GM21737 (cell line): ENCODE data around the gene PSG5.
"Not testable (repeated sequence)": the region's sequence is repeated elsewhere in the genome, so short reads cannot be mapped to it uniquely, and the experiment has no call there.

Experiments used
- ATAC-seq: cut with Tn5 transposase; IDR thresholded peaks from one replicate; pipeline ENCODE4 v1.9.1; 2021; ENCODE audit warnings: mild to moderate bottlenecking, moderate library complexity; ENCODE audit not compliant: unreplicated experiment

Gene PSG5

DNA sequence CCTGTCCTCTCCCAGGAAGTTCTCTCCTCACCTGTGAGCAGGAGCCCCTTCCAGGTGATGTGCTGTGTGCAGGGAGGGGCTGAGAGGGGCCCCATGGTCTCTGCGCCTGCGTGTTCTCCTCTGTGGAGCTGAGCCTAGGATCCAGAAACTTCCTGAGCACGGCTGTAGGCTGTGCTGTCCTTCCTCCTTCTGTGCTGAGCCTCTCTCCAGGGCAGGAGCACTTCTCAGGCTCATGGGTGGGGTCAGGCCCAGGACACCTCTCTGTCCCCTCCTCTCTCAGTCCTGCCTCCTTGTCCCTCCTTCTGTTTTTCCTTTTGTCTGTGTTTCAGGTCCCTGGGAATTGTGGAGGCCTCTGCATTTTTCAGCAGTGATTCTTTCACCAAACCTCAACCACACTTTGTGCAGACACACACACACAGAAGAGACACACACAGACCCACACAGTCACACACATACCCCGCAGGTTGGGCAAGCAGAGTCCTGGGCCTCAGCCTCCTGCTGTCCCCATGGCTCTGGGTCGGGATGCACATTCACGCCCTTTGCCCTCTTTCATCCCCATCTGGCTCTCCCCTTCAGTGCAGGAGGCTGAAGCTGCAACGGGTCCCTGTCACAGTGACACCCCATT, at the start of gene PSG5:
Gene PSG5, minus strand, starts transcription at position 226 of the 625 bp plus-strand sequence. Its CDS starts 131 bp downstream, at position 95.
- not testable (repeated sequence) for ATAC-seq

DNA sequence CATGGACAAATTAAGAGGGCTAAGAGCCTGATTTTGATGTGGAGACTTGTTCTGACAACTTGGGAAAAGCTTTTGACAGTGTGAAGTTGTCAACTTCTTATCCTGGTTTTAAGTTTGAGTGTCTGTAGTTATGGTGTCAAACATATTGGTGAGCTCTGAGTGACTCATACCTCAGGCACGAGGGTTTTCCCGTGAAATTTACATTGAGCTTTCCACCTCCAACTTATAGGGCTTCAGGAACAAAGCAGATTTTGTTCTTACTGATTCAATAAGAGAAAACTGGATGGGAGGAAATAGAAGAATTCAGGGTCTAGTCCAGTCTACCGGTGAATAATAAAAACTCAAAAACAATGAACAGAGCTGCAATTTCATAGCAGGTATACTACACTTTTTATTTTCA, 49.4 kb upstream of the PSG5 start:
- ATAC-seq, result not testable (repeated sequence)

DNA sequence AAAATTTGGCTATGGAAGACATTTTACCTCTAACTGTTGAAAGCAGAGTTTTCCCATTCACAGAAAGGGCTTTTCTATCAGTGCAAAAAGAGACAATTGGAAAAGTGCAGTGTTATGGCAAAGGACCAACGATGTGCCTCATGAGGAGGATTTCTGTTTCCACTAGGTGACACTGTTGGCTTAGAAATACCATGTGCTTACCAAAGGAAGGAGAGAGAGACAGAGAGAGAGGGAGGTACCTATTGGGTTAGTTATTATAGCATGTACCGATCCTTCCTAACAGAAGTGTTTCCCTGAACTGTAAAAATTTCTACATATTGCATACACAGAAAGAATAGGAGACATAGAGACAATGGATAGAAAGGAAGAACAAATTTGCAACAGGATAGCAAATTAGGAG, 43.0 kb upstream of the PSG5 start:
- ATAC-seq, result no peak

DNA sequence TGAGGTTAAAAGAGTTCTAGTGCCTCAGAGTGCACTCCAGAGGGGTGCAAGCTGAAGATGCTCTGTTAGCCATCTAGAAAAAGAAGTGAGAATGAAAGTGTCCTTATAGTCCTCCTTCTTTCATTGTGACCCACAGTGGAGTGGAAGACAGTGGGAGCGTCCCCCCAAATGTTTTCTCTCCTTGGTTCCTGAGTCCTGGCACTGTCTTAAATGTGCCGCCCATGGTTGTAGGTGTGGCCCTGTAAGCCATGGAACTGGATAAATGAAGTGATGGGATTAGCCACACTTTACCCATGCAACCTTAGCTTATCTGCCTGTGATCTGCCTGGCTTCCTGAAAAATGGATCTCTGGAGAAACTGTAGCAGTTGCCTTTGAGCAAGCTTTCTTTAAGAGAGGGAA, 42.4 kb upstream of the PSG5 start:
- ATAC-seq, result not testable (repeated sequence)

DNA sequence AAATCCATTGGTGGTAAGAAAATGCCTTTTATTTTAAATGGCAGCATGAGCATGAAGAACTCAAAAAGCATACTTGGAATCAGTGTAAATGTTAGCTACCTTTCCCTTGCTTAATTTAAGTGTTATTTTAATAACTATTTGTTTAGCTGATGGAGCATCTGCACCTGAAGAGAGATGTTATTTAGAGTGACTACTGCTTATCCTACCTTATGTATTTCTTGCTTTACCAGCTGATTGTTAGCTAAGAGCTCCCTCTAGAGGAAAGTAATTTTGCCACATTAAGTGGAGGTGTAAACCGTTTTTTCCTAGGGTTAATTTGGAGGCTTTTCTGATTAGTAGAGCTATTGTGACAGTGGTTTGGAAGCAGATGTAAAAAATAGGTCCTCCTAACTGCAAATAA, 40.6 kb upstream of the PSG5 start:
- not testable (repeated sequence) for ATAC-seq

DNA sequence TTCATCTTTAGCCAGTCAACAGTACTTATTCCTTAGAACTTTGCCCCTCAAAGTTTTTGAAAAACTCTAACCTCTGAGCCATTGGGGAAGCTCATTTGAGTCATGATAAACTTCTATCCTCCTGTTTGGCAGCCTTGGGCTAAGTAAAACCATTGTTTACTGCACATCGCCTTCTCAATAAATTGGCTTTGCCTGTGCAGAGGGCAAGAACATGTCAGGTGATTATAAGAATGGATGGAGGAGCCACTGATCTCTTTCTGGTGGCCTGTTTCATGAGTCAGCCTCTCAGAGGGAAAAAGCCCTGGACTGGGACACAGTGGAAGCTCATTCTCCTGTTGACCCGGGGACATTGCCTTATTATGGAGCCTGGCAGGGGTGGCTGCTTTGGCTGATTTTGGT, 38.5 kb upstream of the PSG5 start:
- ATAC-seq, result no peak

DNA sequence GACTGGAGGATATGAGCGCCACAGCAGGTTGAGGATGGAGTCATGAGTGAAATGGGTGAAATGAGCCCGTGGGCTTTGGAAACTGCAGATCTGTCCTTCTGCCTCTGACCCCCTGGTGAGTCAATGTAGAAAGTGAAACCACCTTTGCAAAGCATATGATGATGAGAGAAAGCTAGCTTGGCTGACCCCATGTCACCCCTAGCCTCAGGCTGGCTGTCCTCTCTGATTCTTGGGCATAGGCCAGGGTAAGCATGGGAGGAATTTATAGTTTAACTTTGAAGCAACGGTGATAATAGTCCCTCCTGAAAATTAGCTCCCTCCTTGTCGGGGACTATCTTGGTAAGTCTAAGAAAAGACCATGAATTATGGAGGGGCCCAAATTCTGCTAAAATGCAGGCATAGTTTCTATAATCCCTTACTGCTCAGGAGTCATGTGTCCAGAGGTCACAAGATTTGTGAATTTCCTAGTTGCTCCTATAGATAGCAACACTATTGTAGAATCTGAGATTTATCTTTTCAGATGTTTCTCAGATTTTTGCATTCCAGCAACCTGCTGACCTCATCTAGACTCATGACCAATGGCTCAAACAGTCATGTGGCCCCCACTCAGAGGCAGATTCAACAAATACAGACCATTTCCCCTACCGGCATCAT, 38.0 kb upstream of the PSG5 start:
- ATAC-seq, result not testable (repeated sequence)

DNA sequence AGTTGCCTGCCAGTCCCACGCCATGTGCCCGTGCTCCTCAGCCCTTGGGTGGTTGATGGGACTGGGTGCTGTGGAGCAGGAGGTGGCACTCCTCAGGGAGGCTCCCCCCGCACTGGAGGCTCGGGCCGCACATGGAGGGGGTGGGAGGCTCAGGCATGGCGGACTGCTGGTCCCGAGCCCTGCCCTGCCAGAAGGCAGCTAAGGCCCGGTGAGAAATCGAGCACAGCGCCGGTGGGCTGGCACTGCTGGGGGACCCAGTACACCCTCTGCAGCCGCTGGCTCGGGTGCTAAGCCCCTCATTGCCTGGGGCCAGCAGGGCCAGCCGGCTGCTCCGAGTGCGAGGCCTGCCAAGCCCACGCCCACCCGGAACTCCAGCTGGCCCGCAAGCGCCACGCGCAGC, 35.6 kb upstream of the PSG5 start:
- ATAC-seq, result not testable (repeated sequence)

DNA sequence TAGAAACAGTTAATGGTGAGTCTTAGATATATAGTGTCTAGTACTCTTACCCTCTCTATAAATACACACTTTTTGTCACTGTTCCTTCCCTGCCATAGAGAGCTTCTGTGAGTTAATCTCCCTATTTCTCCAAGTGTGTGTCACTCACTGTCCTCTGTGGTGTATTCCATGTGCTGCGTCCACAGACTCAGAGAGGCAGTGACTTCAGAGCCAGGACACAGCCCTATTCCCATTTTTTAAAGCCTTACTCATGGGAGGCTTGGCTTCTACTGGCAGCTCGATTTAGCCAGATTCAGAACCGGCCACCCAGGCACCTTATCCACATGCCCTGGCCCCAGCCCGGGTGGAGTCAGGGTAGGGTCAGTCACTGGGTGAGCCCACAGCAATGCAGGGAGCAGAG, 32.8 kb upstream of the PSG5 start:
- not testable (repeated sequence) for ATAC-seq

DNA sequence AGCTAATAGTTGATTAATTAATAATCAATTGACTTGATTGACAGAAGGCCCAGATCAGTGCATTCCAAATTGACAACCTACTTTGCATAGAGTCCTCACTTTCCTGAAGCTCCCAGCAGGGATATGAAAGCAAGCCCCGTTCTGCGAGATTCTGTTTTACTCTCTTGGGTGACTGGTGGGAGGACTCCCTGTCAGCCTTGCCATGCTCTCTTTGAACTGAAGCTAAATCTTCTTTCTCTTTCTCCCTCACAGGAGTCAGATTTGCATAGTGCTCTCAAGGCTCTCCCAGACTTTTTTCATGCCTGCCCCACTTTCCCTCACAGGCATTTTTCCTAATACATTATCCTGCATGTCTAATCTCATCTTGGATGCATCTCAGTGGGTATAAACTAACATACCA, 29.5 kb upstream of the PSG5 start:
- not testable (repeated sequence) for ATAC-seq

DNA sequence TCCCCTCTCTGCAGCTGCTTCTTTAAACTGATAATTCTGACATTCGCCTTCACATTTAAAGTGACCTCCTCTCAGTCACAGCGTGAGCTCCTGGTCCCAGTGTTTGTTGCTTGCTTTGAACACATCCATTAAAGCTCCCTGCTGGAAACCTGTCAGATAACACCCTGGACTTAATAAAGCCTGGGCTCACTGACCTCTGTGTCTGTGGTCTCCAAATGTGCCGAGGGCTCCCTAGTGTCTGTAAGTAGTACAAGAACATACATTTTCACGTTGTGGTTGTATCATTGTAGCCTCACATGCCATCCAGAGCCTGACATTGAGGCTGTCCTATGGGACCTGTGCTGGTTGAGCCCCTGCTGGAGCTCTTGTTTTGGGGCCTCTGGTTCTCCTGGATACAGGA, 21.7 kb upstream of the PSG5 start:
- ATAC-seq, result no peak

DNA sequence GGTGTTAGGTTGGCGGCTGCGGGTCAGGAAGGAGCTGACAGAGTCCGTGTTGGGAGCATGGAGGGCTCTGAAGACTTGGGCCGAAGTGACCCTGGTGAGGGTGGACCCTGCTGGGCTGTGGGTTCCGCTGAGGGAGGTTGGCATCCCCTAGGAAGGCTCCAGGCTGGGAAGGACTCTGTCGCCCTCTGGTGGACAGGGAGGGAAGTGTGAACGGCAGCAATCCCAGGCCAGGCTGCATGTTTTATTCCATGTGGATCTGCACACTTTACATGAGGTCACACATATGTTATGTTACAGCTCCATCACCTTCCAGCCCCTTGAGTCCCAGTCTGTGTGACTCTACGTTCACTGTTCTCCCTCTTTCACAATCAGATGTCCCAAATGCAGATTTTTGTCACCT, 20.8 kb upstream of the PSG5 start:
- not testable (repeated sequence) for ATAC-seq

DNA sequence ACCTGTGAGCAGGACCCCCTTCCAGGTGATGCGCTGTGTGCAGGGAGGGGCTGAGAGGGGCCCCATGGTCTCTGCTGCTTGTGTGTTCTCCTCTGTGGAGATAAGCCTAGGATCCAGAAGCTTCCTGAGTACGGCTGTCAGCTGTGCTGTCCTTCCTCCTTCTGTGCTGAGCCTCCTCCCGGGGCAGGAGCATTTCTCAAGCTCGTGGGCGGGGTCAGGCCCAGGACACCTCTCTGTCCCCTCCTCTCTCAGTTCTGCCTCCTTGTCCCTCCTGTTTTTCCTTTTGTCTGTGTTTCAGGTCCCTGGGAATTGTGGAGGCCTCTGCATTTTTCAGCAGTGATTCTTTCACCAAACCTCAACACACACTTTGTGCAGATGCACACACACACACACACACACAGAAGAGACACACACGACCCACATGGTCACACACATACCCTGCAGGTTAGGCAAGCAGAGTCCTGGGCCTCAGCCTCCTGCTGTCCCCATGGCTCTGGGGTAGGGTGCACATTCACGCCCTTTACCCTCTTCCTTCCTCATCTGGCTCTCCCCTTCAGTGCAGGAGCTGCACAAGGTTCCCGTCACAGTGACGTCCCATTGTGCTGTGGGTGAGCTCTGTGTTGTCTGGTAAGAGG, 19.3 kb upstream of the PSG5 start, which contains the start of gene PSG4:
Gene PSG4, minus strand, starts transcription at position 168 of the 635 bp plus-strand sequence. Its CDS starts 102 bp downstream, at position 66.
- not testable (repeated sequence) for ATAC-seq

DNA sequence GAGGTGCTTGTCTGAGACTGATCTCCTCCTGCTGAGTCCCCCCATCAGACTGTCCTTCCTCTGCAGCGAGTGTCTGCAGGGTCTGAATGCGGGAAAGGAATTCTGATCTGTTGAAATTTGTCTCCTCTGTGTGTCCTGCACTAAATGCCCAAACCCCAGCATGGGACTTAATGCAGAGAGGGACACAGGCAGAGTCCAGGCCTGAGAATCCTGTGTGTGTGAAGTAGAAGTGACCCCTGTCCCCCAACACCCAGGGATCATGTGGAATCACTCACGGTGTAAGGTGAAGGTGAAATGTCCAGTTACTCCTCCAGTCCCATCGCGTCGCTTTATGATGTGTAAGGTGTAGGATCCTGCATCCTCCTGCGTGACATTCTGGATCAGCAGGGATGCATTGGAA, 17.3 kb upstream of the PSG5 start:
- not testable (repeated sequence) for ATAC-seq

DNA sequence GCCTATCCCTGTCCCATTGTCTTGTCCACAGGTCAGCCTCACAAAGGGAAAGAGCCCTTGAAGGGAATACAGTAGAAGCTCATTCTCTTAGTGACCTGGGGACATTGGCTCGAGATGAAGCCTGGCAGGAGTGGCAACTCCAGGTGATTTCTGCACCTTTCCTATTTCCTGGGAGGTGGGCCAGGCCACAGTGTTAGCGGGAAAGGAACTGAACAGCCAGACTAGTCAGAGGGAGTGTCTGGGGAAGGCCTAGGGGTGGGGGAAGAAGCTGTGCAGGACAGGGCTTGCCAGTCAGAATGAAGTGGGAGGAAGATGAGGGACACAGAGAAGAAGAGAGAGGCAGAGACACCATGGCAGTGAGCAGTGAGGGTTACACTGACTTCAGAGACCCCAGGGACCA, 15.6 kb upstream of the PSG5 start:
- ATAC-seq, result not testable (repeated sequence)

DNA sequence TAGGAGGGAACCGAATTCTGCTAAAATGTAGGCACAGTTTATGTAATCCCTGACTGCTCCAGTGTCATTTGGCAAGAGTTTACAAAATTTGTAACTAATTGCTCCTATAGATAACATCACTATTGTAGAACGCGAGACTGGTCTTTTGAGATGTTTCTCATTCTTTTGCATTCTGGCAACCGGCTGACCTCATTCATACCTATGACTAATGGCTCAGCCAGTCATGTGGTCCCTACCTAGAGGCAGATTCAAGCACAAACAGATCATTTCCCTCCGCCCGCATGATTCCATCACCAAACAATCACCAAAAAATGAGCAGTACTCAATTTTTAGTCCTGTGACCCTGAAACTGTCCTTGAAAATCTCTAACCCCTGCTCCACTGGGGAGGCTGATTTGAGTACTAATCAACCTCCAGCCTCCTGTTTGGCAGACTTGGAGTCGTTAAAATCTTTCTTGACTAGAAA, 15.0 kb upstream of the PSG5 start:
- ATAC-seq, result not testable (repeated sequence)

DNA sequence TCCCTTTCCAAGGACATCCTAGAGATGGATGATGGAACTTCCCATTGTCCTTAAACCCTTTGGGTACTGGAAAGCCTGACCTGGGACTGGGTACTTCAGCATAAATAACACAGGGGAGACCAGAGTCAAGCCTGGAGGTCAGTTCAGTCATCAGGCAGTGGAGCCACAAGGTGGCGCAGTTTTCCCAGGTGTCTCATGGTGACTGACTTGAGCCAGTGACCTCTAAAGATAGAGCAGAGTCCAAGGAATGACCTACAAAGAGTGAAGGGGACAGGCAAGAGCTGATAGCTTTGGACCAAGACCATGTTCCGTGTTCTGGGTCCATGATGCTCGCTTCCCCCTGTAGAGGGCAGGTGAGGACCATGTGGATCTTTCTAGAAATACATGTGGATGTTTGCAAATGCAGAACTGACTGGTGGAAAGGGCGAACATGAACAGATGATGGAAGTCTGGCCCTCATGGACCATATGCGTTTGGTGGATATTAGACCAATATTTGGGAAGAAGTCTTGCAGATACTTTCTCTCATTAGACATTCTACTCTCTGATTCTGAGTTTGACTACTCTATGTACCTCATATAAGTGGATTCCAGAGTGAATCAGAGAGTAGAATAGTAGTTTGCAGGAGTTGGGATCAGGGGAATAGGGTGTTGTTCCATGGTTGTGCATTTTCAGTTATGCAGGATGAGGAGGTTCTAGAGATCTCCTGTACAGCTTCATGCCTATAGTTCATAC, 12.5 kb upstream of the PSG5 start:
- ATAC-seq, result not testable (repeated sequence)

DNA sequence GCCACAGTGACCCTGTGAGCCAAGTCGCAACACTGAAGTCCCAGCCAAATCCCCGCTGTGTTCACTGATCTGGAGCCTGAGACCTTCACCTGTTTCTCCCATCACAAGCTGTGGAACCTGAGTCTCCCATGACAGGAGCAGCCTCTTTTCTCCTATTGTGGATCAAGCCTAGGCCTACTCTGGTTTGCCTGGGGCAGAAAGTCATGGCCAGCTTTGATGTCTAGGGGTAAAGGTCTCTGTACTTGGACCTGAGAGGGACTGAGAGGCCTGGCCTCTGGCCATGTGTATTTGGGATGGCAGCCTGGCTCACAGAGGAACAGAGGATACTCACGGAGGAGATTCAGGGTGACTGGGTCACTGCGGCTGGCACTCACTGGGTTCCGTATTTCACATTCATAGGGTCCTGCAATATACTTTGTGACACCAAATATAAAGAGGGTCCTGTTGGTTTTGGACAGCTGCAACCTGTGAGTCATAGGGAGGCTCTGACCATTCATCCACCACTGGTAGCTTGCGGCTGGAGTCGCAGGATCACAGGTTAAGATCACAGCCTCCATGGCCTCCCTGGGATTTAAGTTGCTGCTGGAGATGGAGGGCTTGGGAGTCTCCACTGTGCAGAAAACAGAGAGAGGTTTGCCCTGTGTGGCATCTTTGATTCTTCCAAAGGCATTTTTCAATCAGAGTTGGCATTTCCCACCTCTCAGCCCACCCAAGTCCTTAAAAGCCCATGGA, 11.5 kb upstream of the PSG5 start:
- not testable (repeated sequence) for ATAC-seq

DNA sequence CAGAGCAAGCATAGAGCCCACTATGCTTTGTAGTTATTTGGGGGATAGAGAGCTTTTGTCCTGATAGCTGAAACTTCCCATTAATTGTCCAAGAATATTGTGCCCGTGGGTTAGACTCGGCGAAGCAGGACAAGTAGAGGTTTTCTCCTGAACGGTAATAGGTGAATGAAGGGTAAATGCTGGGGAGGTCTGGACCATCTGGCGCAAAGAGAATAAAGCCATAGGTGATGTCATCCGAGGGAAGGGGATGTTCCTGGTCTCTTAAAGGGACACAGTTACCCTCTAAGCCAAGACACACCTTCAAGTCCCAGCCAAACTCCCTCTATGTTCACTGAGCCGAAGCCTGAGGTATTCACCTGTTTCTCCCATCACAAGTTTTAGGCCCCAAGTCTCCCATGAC, 8.1 kb upstream of the PSG5 start:
- not testable (repeated sequence) for ATAC-seq

DNA sequence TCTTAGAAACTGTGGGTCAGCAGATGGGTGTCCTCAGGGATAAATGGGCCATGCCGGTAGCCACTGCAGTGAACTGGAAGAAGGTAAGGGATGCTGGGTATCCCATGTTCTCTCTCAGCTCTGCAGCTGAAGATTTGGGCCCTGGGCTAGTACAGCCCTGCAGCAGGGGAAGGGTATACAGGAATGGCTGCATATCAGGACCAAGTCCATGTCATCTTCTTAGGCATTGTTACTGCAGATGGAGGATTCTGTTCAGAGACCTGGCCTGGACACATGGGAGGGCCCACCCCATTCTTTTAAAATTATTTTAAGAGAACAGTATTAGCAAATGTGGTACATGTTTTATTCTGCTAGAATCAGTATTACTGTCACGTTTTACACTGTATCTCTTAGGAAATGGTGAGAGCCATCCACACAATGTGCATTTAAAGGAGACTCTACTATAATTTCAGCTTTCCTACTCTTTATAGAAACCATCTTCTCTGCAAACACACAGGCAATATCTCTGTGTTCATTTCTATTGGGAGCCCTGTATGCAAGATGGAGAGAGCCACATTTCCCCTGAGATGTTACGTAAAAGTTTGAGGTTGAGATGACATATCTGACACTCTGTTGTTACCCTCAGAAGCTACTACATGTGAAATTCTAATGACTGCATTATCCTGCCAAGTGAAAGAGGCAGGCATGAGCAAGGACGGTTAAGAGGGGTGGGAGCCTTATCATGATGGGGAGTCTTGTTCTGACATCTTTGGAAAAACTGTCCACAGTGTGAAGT, 6.2 kb upstream of the PSG5 start:
- ATAC-seq, result not testable (repeated sequence)
